ENCODE data around the gene TCF25.

GRCh38 chr16:89956505-89957215 is 83.3 kb downstream of the TCF25 start:
- TF ChIP-seq CTCF (IDR thresholded peaks at IDR 0.05) (no peak), POLR2A (IDR thresholded peaks at IDR 0.05) (no peak)
